Kidney (tissue), 14 donors: ENCODE results near the gene POLRMT. TPM values are rescaled to one million over a fixed set of nuclear protein-coding genes. Genes with fewer than 3 reads are reported as not detected.

Experiments used
- DNase-seq, 5 donors: peaks; one replicate each; pipeline ENCODE4 v3.0.0-alpha.2; 2013 to 2020
- FAIRE-seq: peaks from 2 replicates; lab custom pipeline; 2012; peaks lifted over from hg19 to GRCh38; lab: Jason Lieb, UNC
- H3K27ac ChIP-seq, 2 donors: one replicate each; pipeline ENCODE4 v1.7.0; 2013; ENCODE audit warnings: low read depth in 2 of 2, low read length in 2 of 2, inconsistent platforms in 1 of 2
- H3K27me3 ChIP-seq: one replicate; pipeline ENCODE4 v1.7.1; 2013; ENCODE audit warnings: low read length, inconsistent platforms; ENCODE audit not compliant: control insufficient read depth, insufficient read depth
- H3K36me3 ChIP-seq, 3 donors: one replicate each; pipeline versions ENCODE4 v1.7.0 to v1.7.1; 2013; ENCODE audit warnings: low read length in 3 of 3, control low read depth in 1 of 3, inconsistent platforms in 1 of 3; ENCODE audit not compliant: insufficient read depth in 3 of 3, control insufficient read depth in 2 of 3
- H3K4me1 ChIP-seq, 3 donors: one replicate each; pipeline versions ENCODE4 v1.7.0 to v1.7.1; 2013; ENCODE audit warnings: low read length in 3 of 3, inconsistent platforms in 1 of 3, low read depth in 1 of 3; ENCODE audit not compliant: control insufficient read depth in 2 of 3, insufficient read depth in 2 of 3
- H3K4me3 ChIP-seq, 3 donors: one replicate each; pipeline versions ENCODE4 v1.7.0 to v1.8.1; 2013; ENCODE audit warnings: low read length in 3 of 3, control low read depth in 1 of 3, inconsistent platforms in 1 of 3
- H3K9ac ChIP-seq, 3 donors: one replicate each; pipeline versions ENCODE4 v1.7.0 to v1.7.1; 2013; ENCODE audit warnings: low read length in 3 of 3, control low read depth in 1 of 3, inconsistent platforms in 1 of 3
- H3K9me3 ChIP-seq, 3 donors: one replicate each; pipeline versions ENCODE4 v1.7.0 to v1.7.1; 2013; ENCODE audit warnings: low read length in 3 of 3, control low read depth in 1 of 3, inconsistent platforms in 1 of 3; ENCODE audit not compliant: control insufficient read depth in 2 of 3, insufficient read depth in 1 of 3
- intact Hi-C: fragments of 100-400 bp; cut with DNase I; formaldehyde crosslinking; loops from one replicate; pipeline ENCODE4 v1.11.1; 2022
- polyA plus RNA-seq: library from polyadenylated mRNA; stranded (reverse); fragments of 350-450 nt; fragmentation: Illumina TruSeq; extraction: RNeasy Lipid Tissue Mini Kit (QIAGEN cat#74804); gene quantifications from one replicate; pipeline ENCODE4 v1.2.3, GENCODE V29; 2014; ENCODE audit warnings: low read depth, low replicate concordance; ENCODE audit not compliant: insufficient read depth
- total RNA-seq: library from RNA; stranded (reverse); fragmentation: NEBNext Ultra II Directional; extraction: Animal tissue kit (Norgen Biotek cat#: 25700); gene quantifications from one replicate; pipeline ENCODE4 v1.2.1, GENCODE V29; 2021
- TF ChIP-seq, protein P1 (sequence below): IDR thresholded peaks from 3 replicates; pipeline ENCODE4 v1.5.1; 2012; ENCODE audit warnings: mild to moderate bottlenecking, moderate library complexity, borderline replicate concordance; ENCODE audit not compliant: insufficient read depth; ENCODE audit errors: extremely low read depth
- donor health status: control.
- donor health status: control.
- donor health status: control.
- donor health status: control.
- donor health status: control.
- donor health status: DM: yes; HTN: yes; CAD: no.
- donor health status: Normal renal cell carcinoma (clear cell type).

POLRMT gene
- total and polyA plus RNA-seq, 2 donors from 2014 or later, result 49.8 to 117 TPM

DNA sequence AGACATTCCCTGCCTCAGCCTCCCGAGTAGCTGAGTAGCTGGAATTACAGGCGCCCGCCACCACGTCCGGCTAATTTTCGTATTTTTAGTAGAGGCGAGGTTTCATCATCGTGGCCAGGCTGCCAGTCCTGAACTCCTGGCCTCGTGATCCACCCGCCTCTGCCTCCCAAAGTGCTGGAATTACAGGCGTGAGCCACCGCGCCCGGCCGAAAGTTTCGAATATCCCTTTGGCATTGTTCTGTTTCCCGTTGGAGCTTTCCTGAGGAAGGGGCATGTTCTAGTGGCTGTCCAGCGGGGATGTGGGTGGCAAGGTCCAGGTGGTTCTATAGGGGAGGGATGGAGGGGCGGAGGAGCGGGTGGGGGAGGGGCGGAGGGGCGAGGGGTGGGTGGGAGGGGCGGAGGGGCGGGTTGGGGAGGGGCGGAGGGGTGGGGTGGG is 63.1 kb downstream of the POLRMT start:
- H3K9me3 ChIP-seq, result no peaks in the 10 kb centered on the region
- H3K27ac ChIP-seq, result no peak overlapping the region
- no peak overlapping the region for H3K9ac ChIP-seq
- no peaks in the 10 kb centered on the region for H3K27me3 ChIP-seq
- FAIRE-seq (no peak), DNase-seq (peak in 1 of 5 donors; percentile 68)
- no peaks in the 10 kb centered on the region for H3K36me3 ChIP-seq
- H3K4me1 ChIP-seq, result peaks cover 0 to 22% (median 4%) of the 10 kb centered on the region in 3 donors
- intact Hi-C loops, result no loop called here
- TF ChIP-seq, protein P1, sequence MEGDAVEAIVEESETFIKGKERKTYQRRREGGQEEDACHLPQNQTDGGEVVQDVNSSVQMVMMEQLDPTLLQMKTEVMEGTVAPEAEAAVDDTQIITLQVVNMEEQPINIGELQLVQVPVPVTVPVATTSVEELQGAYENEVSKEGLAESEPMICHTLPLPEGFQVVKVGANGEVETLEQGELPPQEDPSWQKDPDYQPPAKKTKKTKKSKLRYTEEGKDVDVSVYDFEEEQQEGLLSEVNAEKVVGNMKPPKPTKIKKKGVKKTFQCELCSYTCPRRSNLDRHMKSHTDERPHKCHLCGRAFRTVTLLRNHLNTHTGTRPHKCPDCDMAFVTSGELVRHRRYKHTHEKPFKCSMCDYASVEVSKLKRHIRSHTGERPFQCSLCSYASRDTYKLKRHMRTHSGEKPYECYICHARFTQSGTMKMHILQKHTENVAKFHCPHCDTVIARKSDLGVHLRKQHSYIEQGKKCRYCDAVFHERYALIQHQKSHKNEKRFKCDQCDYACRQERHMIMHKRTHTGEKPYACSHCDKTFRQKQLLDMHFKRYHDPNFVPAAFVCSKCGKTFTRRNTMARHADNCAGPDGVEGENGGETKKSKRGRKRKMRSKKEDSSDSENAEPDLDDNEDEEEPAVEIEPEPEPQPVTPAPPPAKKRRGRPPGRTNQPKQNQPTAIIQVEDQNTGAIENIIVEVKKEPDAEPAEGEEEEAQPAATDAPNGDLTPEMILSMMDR, result no peak
- no peak overlapping the region for H3K4me3 ChIP-seq

DNA sequence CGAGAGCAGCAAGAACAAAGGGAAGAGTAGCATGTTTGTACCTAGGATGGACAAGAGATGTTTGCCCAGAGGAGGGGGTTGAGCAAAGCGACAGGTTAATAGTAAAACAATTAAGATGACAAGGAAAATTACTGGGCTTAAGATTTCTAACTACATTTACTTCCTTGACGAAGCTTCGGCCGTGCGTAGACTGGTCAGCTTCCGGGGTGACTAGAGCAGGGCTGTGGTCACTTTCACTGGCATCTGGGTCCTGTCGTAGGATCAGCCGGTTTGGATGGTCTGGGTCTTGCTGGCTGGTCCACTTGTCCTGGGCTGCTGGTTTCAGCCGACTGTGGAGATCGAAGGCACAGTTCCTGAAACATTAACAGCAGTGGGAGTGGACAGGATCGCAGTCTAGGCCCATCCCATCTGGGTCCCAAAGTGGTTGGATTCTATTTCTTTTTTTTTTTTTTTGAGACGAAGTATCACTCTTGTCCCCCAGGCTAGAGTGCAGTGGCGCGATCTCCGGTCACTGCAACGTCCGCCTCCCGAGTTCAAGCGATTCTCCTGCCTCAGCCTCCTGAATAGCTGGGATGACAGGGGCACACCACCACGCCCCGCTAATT is 65.9 kb downstream of the POLRMT start:
- DNase-seq (peak in 1 of 5 donors; percentile 40), FAIRE-seq (no peak)
- Histone ChIP-seq H3K27me3 (no peaks in the 10 kb centered on the region), H3K27ac (no peak overlapping the region), H3K9me3 (no peaks in the 10 kb centered on the region), H3K4me1 (peaks cover 0 to 7% (median 0%) of the 10 kb centered on the region in 3 donors), H3K36me3 (no peaks in the 10 kb centered on the region), H3K4me3 (no peak overlapping the region), H3K9ac (no peak overlapping the region)
- intact Hi-C loops, result no loop called here
- TF ChIP-seq, protein P1, result no peak

Other genes with a start within 250 kb of the POLRMT start
- gene C2CD4C, start 224.4 kb downstream of the POLRMT start, total RNA-seq, result 1.9 TPM
- 0.99 TPM for gene C2CD4C, start 224.4 kb downstream of the POLRMT start, polyA plus RNA-seq
- 24.4 TPM for gene SHC2, start 172.5 kb downstream of the POLRMT start, total RNA-seq
- gene SHC2, start 172.5 kb downstream of the POLRMT start, polyA plus RNA-seq, result 10.7 TPM
- 0.50 TPM for gene MADCAM1, start 137.1 kb downstream of the POLRMT start, total RNA-seq
- gene MADCAM1, start 137.1 kb downstream of the POLRMT start, polyA plus RNA-seq, result 0.77 TPM
- gene TPGS1, start 126.0 kb downstream of the POLRMT start, total RNA-seq, result 23.1 TPM
- gene TPGS1, start 126.0 kb downstream of the POLRMT start, polyA plus RNA-seq, result 17.9 TPM
- 33.8 TPM for gene CDC34, start 101.8 kb downstream of the POLRMT start, total RNA-seq
- 72.3 TPM for gene CDC34, start 101.8 kb downstream of the POLRMT start, polyA plus RNA-seq
- gene GZMM, start 89.5 kb downstream of the POLRMT start, total RNA-seq, result 2.8 TPM
- gene GZMM, start 89.5 kb downstream of the POLRMT start, polyA plus RNA-seq, result not detected
- 554 TPM for gene BSG, start 60.9 kb downstream of the POLRMT start, total RNA-seq
- gene BSG, start 60.9 kb downstream of the POLRMT start, polyA plus RNA-seq, result 984 TPM
- 0.31 TPM for gene HCN2, start 43.7 kb downstream of the POLRMT start, total RNA-seq
- gene HCN2, start 43.7 kb downstream of the POLRMT start, polyA plus RNA-seq, result 1.3 TPM
- 0.19 TPM for gene FGF22, start 6.3 kb upstream of the POLRMT start, total RNA-seq
- 0.71 TPM for gene FGF22, start 6.3 kb upstream of the POLRMT start, polyA plus RNA-seq
- gene RNF126, start 29.7 kb upstream of the POLRMT start, total RNA-seq, result 38.0 TPM
- gene RNF126, start 29.7 kb upstream of the POLRMT start, polyA plus RNA-seq, result 33.3 TPM
- gene FSTL3, start 42.9 kb upstream of the POLRMT start, total RNA-seq, result 63.0 TPM
- 23.9 TPM for gene FSTL3, start 42.9 kb upstream of the POLRMT start, polyA plus RNA-seq
- gene PRSS57, start 61.9 kb upstream of the POLRMT start, total RNA-seq, result not detected
- not detected for gene PRSS57, start 61.9 kb upstream of the POLRMT start, polyA plus RNA-seq
- 49.4 TPM for gene PALM, start 75.4 kb upstream of the POLRMT start, total RNA-seq
- gene PALM, start 75.4 kb upstream of the POLRMT start, polyA plus RNA-seq, result 92.3 TPM
- gene MISP, start 117.6 kb upstream of the POLRMT start, total RNA-seq, result 17.8 TPM
- gene MISP, start 117.6 kb upstream of the POLRMT start, polyA plus RNA-seq, result 19.6 TPM
- 339 TPM for gene PTBP1, start 163.9 kb upstream of the POLRMT start, total RNA-seq
- 102 TPM for gene PTBP1, start 163.9 kb upstream of the POLRMT start, polyA plus RNA-seq
- not detected for gene PLPPR3, start 188.4 kb upstream of the POLRMT start, total RNA-seq
- gene PLPPR3, start 188.4 kb upstream of the POLRMT start, polyA plus RNA-seq, result not detected
- gene AZU1, start 194.3 kb upstream of the POLRMT start, total RNA-seq, result 0.50 TPM
- gene AZU1, start 194.3 kb upstream of the POLRMT start, polyA plus RNA-seq, result not detected
- gene PRTN3, start 207.5 kb upstream of the POLRMT start, total RNA-seq, result not detected
- gene PRTN3, start 207.5 kb upstream of the POLRMT start, polyA plus RNA-seq, result not detected
- 0.85 TPM for gene ELANE, start 218.8 kb upstream of the POLRMT start, total RNA-seq
- not detected for gene ELANE, start 218.8 kb upstream of the POLRMT start, polyA plus RNA-seq
- 35.1 TPM for gene CFD, start 226.1 kb upstream of the POLRMT start, total RNA-seq
- 4.6 TPM for gene CFD, start 226.1 kb upstream of the POLRMT start, polyA plus RNA-seq